DMS114 treated with DMSO at 0.1 percent for 48 hours (cell line): ENCODE measurements around the gene PSMB2.
"Not testable (repeated sequence)": the region's sequence is repeated elsewhere in the genome, so short reads cannot be mapped to it uniquely, and the experiment has no call there.

Experiments used
- DNase-seq: peaks from one replicate; lab custom pipeline; 2025; ENCODE audit not compliant: unreplicated experiment; lab: John Stamatoyannopoulos, UW

PSMB2 gene

GRCh38 chr1:35641233-35641866 is at the start of gene PSMB2:
TSS of gene PSMB2 (minus strand) at chr1:35641526. CDS start at chr1:35641432, 94 bp downstream.
- DNase-seq: peak; percentile 92

- no peak for DNase-seq
Observed at GRCh38 chr1:35691080-35691479, 49.8 kb upstream of the PSMB2 start.

GRCh38 chr1:35690103-35690502 is 48.8 kb upstream of the PSMB2 start:
- not testable (repeated sequence) for DNase-seq

- no peak for DNase-seq
Observed at GRCh38 chr1:35688161-35688560, 46.8 kb upstream of the PSMB2 start.

- no peak for DNase-seq
Observed at GRCh38 chr1:35683012-35683411, 41.7 kb upstream of the PSMB2 start.

- DNase-seq: no peak
Observed at GRCh38 chr1:35680271-35680670, 38.9 kb upstream of the PSMB2 start.

GRCh38 chr1:35675773-35676172 is 34.4 kb upstream of the PSMB2 start:
- no peak for DNase-seq

- no peak for DNase-seq
Observed at GRCh38 chr1:35674111-35674510, 32.8 kb upstream of the PSMB2 start.

- no peak for DNase-seq
Observed at GRCh38 chr1:35672116-35672515, 30.8 kb upstream of the PSMB2 start.

GRCh38 chr1:35668506-35668905 is 27.2 kb upstream of the PSMB2 start:
- DNase-seq: no peak

- DNase-seq: no peak
Observed at GRCh38 chr1:35666916-35667315, 25.6 kb upstream of the PSMB2 start.

- DNase-seq: no peak
Observed at GRCh38 chr1:35666216-35666615, 24.9 kb upstream of the PSMB2 start.

- DNase-seq: no peak
Observed at GRCh38 chr1:35663434-35663833, 22.1 kb upstream of the PSMB2 start.

- DNase-seq: no peak
Observed at GRCh38 chr1:35661474-35661795, 20.1 kb upstream of the PSMB2 start.

GRCh38 chr1:35660581-35661473 is 19.5 kb upstream of the PSMB2 start:
- DNase-seq: no peak

- DNase-seq: no peak
Observed at GRCh38 chr1:35659589-35659988, 18.3 kb upstream of the PSMB2 start.

- no peak for DNase-seq
Observed at GRCh38 chr1:35657851-35658250, 16.5 kb upstream of the PSMB2 start.

GRCh38 chr1:35656863-35657232 is 15.5 kb upstream of the PSMB2 start:
- no peak for DNase-seq

GRCh38 chr1:35656148-35656862 is 15.0 kb upstream of the PSMB2 start:
- DNase-seq: no peak

GRCh38 chr1:35655196-35655595 is 13.9 kb upstream of the PSMB2 start:
- DNase-seq: no peak

- DNase-seq: no peak
Observed at GRCh38 chr1:35650416-35650815, 9.1 kb upstream of the PSMB2 start.

- no peak for DNase-seq
Observed at GRCh38 chr1:35646043-35646442, 4.7 kb upstream of the PSMB2 start.
